Muscle of arm (tissue), 12 donors: Measurements from ENCODE around the gene RAP1GAP. TPM values are rescaled to one million over a fixed set of nuclear protein-coding genes. Genes with fewer than 3 reads are reported as not detected.
"Not testable (repeated sequence)": the region's sequence is repeated elsewhere in the genome, so short reads cannot be mapped to it uniquely, and the experiment has no call there.

ENCODE experiments used
- DNase-seq: peaks from one replicate; pipeline ENCODE4 v3.0.0-alpha.2; 2013
- polyA plus RNA-seq, 12 donors: library from polyadenylated mRNA; unstranded; fragments of 120-200 nt; gene quantifications; one replicate each; pipeline ENCODE4 v1.2.1, GENCODE V29; 2013; ENCODE audit not compliant: insufficient read length in 12 of 12

RAP1GAP gene
- polyA plus RNA-seq, 12 donors: 1.1 to 9.2 (median 1.7) TPM; not detected in 1

- no peak for DNase-seq
These were observed 96.9 kb downstream of the RAP1GAP start for GRCh38 chr1:21572221-21572620.

- DNase-seq: no peak
These were observed 98.3 kb downstream of the RAP1GAP start for GRCh38 chr1:21570885-21571284.

- no peak for DNase-seq
These were observed 98.7 kb downstream of the RAP1GAP start for GRCh38 chr1:21570528-21570875.

- DNase-seq: no peak
These were observed 99.2 kb downstream of the RAP1GAP start for GRCh38 chr1:21569820-21570527.

GRCh38 chr1:21568809-21569385 lies 100.3 kb downstream of the RAP1GAP start:
- DNase-seq: no peak

GRCh38 chr1:21568006-21568746 lies 101.0 kb downstream of the RAP1GAP start:
- DNase-seq: no peak

- DNase-seq: no peak
These were observed 101.7 kb downstream of the RAP1GAP start for GRCh38 chr1:21567241-21568005.

GRCh38 chr1:21566361-21566760 lies 102.8 kb downstream of the RAP1GAP start:
- not testable (repeated sequence) for DNase-seq

- no peak for DNase-seq
These were observed 103.9 kb downstream of the RAP1GAP start for GRCh38 chr1:21565285-21565684.

GRCh38 chr1:21564521-21565095 lies 104.5 kb downstream of the RAP1GAP start:
- DNase-seq: no peak

- DNase-seq: no peak
These were observed 105.2 kb downstream of the RAP1GAP start for GRCh38 chr1:21563971-21564370.

GRCh38 chr1:21562896-21563295 lies 106.3 kb downstream of the RAP1GAP start:
- DNase-seq: no peak

GRCh38 chr1:21560916-21561638 lies 108.1 kb downstream of the RAP1GAP start:
- DNase-seq: no peak

- no peak for DNase-seq
These were observed 109.2 kb downstream of the RAP1GAP start for GRCh38 chr1:21559788-21560567.

GRCh38 chr1:21553116-21553926 lies 115.8 kb downstream of the RAP1GAP start:
- no peak for DNase-seq

- DNase-seq: no peak
These were observed 116.4 kb downstream of the RAP1GAP start for GRCh38 chr1:21552715-21553114.

GRCh38 chr1:21550866-21551475 lies 118.2 kb downstream of the RAP1GAP start:
- no peak for DNase-seq

GRCh38 chr1:21550097-21550496 lies 119.1 kb downstream of the RAP1GAP start:
- DNase-seq: no peak

- DNase-seq: no peak
These were observed 121.3 kb downstream of the RAP1GAP start for GRCh38 chr1:21547876-21548275.
